Tibial nerve (tissue), 4 donors: ENCODE data around the gene ST6GALNAC4. TPM values are rescaled to one million over a fixed set of nuclear protein-coding genes. Genes with fewer than 3 reads are reported as not detected.

ENCODE experiments used
- DNase-seq, 2 donors: peaks; one replicate each; pipeline ENCODE4 v3.0.0-alpha.2; 2019; ENCODE audit warnings: low spot score in 2 of 2
- H3K27ac ChIP-seq, 4 donors: fragments of 200-600 bp; sonication (generic) in 3 of 4; one replicate each; pipeline ENCODE4 v1.5.1; 2017 to 2019; ENCODE audit warnings: mild to moderate bottlenecking in 1 of 4
- H3K27me3 ChIP-seq, 2 donors: fragments of 200-600 bp; sonication (generic) in 1 of 2; one replicate each; pipeline versions ENCODE4 v1.5.1 to v1.6.0; 2017 to 2019
- H3K36me3 ChIP-seq, 3 donors: fragments of 200-600 bp; sonication (generic); one replicate each; pipeline ENCODE4 v1.5.1; 2018 to 2019
- H3K4me1 ChIP-seq, 4 donors: fragments of 200-600 bp; sonication (generic) in 3 of 4; one replicate each; pipeline ENCODE4 v1.5.1; 2017 to 2019
- H3K4me3 ChIP-seq, 4 donors: fragments of 200-600 bp; sonication (generic) in 3 of 4; one replicate each; pipeline ENCODE4 v1.5.1; 2017 to 2019; ENCODE audit warnings: mild to moderate bottlenecking in 1 of 4, moderate library complexity in 1 of 4
- H3K9me3 ChIP-seq, 4 donors: fragments of 200-600 bp; sonication (generic) in 3 of 4; one replicate each; pipeline ENCODE4 v1.5.1; 2017 to 2019
- CTCF ChIP-seq, 5 experiments: fragments of 200-600 bp in 3 of 5; fragments of 450-650 bp in 2 of 5; sonication (generic) in 3 of 5; IDR thresholded peaks; one replicate each; pipeline ENCODE4 v1.5.1; 2016 to 2019; ENCODE audit warnings: antibody characterized with exemption in 5 of 5, mild to moderate bottlenecking in 3 of 5, moderate library complexity in 2 of 5
- EP300 ChIP-seq, 2 donors: sonication (generic); formaldehyde crosslinking; IDR thresholded peaks; one replicate each; pipeline ENCODE4 v1.6.1; 2017; ENCODE audit warnings: antibody characterized with exemption in 2 of 2, mild to moderate bottlenecking in 1 of 2
- POLR2A ChIP-seq, 2 donors: fragments of 450-650 bp; IDR thresholded peaks; one replicate each; pipeline ENCODE4 v1.6.1; 2017; ENCODE audit warnings: antibody characterized with exemption in 2 of 2, mild to moderate bottlenecking in 2 of 2, moderate library complexity in 2 of 2
- WGBS, 2 donors: methylation state at CpG; one replicate each; pipeline ENCODE4 v1.1.5; 2018; 5-methylcytosine and 5-hydroxymethylcytosine counted together
- total RNA-seq, 4 donors: library from RNA; depleted of rRNA; stranded (reverse); fragments of >200 nt; gene quantifications; one replicate each; pipeline ENCODE4 v1.1.0, GENCODE V29; 2016

Gene ST6GALNAC4
- total RNA-seq, 4 donors from 2014 or later: 23.9 to 70.5 (median 37.0) TPM

DNA sequence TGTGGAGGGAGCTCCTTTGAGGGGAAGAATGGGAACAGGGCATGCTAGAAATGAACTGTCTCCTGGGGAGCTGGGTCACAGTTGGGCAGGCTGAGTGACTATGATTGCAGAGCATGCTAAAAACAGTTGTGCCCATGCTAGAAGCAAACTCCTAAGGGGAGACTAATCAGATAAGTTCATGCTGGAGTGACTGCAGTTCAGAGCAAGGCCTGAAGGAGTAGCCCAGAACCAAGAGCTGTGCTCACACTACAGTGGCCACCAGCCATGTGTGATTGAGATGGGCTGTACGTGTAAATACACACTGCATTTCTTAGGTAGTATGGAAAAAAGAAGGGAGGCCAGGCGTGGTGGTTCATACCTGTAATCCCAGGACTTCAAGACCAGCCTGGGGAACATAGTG lies 29.0 kb downstream of the ST6GALNAC4 start:
- Histone ChIP-seq H3K27ac (peak overlapping the region in 1 of 4 donors; percentile 11), H3K36me3 (peaks cover 9 to 96% (median 28%) of the 10 kb centered on the region in 3 donors), H3K27me3 (no peaks in the 10 kb centered on the region), H3K4me3 (no peak overlapping the region), H3K9me3 (peaks cover 0 to under 1% (median 0%) of the 10 kb centered on the region in 4 donors), H3K4me1 (peaks cover 0 to 35% (median 14%) of the 10 kb centered on the region in 4 donors)
- no peak for DNase-seq
- no peak for TF ChIP-seq POLR2A (IDR thresholded peaks at IDR 0.05)
- TF ChIP-seq CTCF (IDR thresholded peaks at IDR 0.05): no peak
- TF ChIP-seq EP300 (IDR thresholded peaks at IDR 0.05): no peak
- 66 to 76% methylated on average over 2 of the region's 2 CpGs for WGBS, 2 donors

DNA sequence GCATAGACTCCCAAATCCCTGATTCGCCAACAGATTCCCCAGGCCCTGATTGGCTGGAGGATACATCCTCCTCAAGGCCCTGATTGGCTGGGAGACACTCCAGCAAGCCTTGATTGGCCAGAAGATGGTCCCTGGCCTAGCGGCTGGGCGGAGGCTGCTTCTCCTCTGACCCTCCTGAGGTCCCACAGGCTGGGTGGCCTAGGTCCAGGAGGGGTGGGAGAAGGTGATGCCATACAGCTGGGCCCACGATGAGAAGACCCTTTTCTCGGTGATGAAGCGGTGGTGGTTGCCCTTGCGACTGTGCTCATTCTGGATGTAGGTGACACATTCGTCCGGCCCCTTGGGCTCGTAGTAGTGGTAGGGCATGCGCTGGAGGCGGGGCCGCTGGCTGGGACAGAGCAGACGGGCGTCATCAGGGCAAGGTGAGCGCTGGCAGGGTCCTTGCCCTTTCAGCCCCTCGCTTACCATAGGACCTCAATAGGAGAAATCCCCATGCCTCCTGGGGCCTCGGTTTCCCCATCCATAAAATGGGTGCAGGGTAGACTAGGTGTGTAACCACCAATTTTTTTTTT lies 30.4 kb downstream of the ST6GALNAC4 start:
- TF ChIP-seq EP300 (IDR thresholded peaks at IDR 0.05) (no peak), POLR2A (IDR thresholded peaks at IDR 0.05) (no peak), CTCF (IDR thresholded peaks at IDR 0.05) (no peak)
- Histone ChIP-seq H3K27ac (peak overlapping the region in 2 of 4 donors; percentile 63 to 76), H3K9me3 (no peaks in the 10 kb centered on the region), H3K27me3 (no peaks in the 10 kb centered on the region), H3K4me1 (peaks cover 0 to 35% (median 14%) of the 10 kb centered on the region in 4 donors), H3K4me3 (no peak overlapping the region), H3K36me3 (peaks cover 9 to 90% (median 27%) of the 10 kb centered on the region in 3 donors)
- no peak for DNase-seq
- 95 to 97% methylated on average over 15 to 18 of the region's 18 CpGs for WGBS, 2 donors

- TF ChIP-seq POLR2A (IDR thresholded peaks at IDR 0.05): no peak
- Histone ChIP-seq H3K27ac (peak overlapping the region in 3 of 4 donors; percentile 43 to 76 (median 63)), H3K27me3 (no peaks in the 10 kb centered on the region), H3K9me3 (no peaks in the 10 kb centered on the region), H3K4me3 (no peak overlapping the region), H3K4me1 (peaks cover 0 to 35% (median 14%) of the 10 kb centered on the region in 4 donors), H3K36me3 (peaks cover 9 to 82% (median 24%) of the 10 kb centered on the region in 3 donors)
- WGBS, 2 donors: 55 to 63% methylated on average over 8 to 13 of the region's 13 CpGs
- DNase-seq: no peak
These were observed 31.1 kb downstream of the ST6GALNAC4 start for GRCh38 chr9:127885508-127886281.

DNA sequence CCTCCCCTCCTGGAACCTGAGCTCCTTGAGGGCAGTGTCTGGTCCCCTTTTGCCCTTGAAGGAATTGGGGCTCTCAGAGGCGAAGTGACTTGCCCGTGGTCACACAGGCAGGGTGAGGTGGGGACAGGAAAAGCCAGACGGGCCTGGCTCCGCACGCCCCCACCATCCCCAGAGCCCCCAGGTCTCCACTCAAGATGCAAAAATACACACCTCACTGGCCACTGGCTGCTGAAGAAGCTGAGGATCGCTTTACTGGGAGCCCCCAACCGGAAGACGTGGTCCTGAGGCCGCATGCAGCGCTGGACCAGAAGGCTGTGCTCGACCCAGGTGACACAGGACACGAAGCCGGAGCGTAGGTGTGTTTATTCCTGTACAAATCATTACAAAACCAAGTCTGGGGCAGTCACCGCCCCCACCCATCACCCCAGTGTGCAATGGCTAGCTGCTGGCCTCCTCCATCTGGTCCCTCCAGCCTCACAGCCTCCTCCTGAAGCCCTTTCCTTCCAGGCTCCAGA lies 31.8 kb downstream of the ST6GALNAC4 start:
- TF ChIP-seq EP300 (IDR thresholded peaks at IDR 0.05) (no peak), CTCF (IDR thresholded peaks at IDR 0.05) (no peak), POLR2A (IDR thresholded peaks at IDR 0.05) (no peak)
- Histone ChIP-seq H3K36me3 (peaks cover 7 to 75% (median 18%) of the 10 kb centered on the region in 3 donors), H3K9me3 (no peaks in the 10 kb centered on the region), H3K4me1 (peaks cover 0 to 35% (median 14%) of the 10 kb centered on the region in 4 donors), H3K27me3 (no peaks in the 10 kb centered on the region), H3K27ac (peak overlapping the region; percentile 25 to 76 (median 53)), H3K4me3 (no peak overlapping the region)
- DNase-seq: no peak
- 65 to 72% methylated on average over 15 of the region's 15 CpGs for WGBS, 2 donors

DNA sequence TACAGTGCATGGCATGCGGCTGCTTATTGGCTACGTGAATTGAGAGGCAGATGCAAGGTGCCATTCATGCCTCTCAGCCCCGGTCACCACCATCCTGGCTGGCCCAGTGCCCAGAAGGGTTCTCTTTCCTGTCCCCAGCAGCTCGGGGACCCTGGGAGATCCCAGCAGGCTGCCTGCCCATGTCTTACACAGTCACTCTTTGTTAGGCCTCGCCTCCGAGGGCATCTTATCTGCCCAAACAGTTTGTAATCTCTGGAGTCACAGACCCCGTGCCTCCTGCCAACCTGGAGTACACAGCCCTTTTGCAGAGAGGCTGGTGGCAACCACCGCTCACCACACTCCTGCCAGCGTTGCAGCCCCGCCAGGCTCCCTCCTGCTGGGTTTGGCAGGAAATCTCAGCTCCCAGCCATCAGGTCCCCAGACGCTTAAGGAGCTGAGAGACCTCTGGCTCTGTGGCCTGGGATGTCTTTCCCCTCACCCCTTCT lies 32.4 kb downstream of the ST6GALNAC4 start:
- peaks cover 6 to 70% (median 18%) of the 10 kb centered on the region in 3 donors for H3K36me3 ChIP-seq
- no peak overlapping the region for H3K4me3 ChIP-seq
- H3K27me3 ChIP-seq: no peaks in the 10 kb centered on the region
- WGBS, 2 donors: 47 to 58% methylated on average over 11 of the region's 11 CpGs
- H3K4me1 ChIP-seq: peaks cover 0 to 35% (median 14%) of the 10 kb centered on the region in 4 donors
- no peaks in the 10 kb centered on the region for H3K9me3 ChIP-seq
- no peak for TF ChIP-seq EP300 (IDR thresholded peaks at IDR 0.05)
- TF ChIP-seq POLR2A (IDR thresholded peaks at IDR 0.05): no peak
- TF ChIP-seq CTCF (IDR thresholded peaks at IDR 0.05): no peak
- peak overlapping the region; percentile 25 to 76 (median 53) for H3K27ac ChIP-seq
- DNase-seq: no peak
